ENCODE results near the gene DNM3. TPM values are rescaled to one million over a fixed set of nuclear protein-coding genes. Genes with fewer than 3 reads are reported as not detected.

Gene DNM3
- polyA plus RNA-seq, 1 of the 3 experiments (the other 2 are of a cell fraction): 0.43 TPM

- Histone ChIP-seq H3K27me3 (ENCODE audit: insufficient read depth) (no peaks in the 10 kb centered on the region), H3K79me2 (ENCODE audit: insufficient read depth) (no peaks in the 10 kb centered on the region), H3K4me1 (ENCODE audit: control insufficient read depth in 1 of 2, insufficient read depth in 2 of 2, low read depth in 1 of 2, low read length in 1 of 2) (no peaks in the 10 kb centered on the region; a peak in 2 of 4 replicates), H4K20me1 (ENCODE audit: insufficient read depth) (no peaks in the 10 kb centered on the region), H2AFZ (ENCODE audit: low read depth) (no peak overlapping the region), H3K4me2 (no peak overlapping the region), H3K9me2 (no peaks in the 10 kb centered on the region; the same call in 1 of the 2 replicates), H3K27ac (ENCODE audit: low read depth in 2 of 2, low read length in 1 of 2) (no peak overlapping the region), H3K9ac (no peak overlapping the region), H3K36me3 (replicated peaks in 1 of 2; ENCODE audit: control insufficient read depth in 1 of 2, insufficient read depth in 2 of 2, low read length in 1 of 2) (no peaks in the 10 kb centered on the region), H3K9me3 (no peaks in the 10 kb centered on the region), H3K4me3 (ENCODE audit: low read depth in 2 of 2, low read length in 1 of 2) (no peak overlapping the region), H3F3A (replicated peaks; ENCODE audit: insufficient read depth) (no peaks in the 10 kb centered on the region)
- ChIA-PET CTCF (no interaction called here), POLR2A (no interaction called here)
- WGBS (ENCODE audit: low lambda C conversion rate): 67% methylated on average over 5 of the region's 5 CpGs
- TF ChIP-seq RFX5 (IDR thresholded peaks at IDR 0.05; ENCODE audit: low read length) (no peak), IRF3 (IDR thresholded peaks at IDR 0.05; ENCODE audit: low read depth, low read length) (no peak), SIN3A (IDR thresholded peaks at IDR 0.05; ENCODE audit: borderline replicate concordance, low read depth, low read length) (no peak), GATA2 (CRISPR knock-in tag; IDR thresholded peaks at IDR 0.05) (no peak), NRF1 (IDR thresholded peaks at IDR 0.05; ENCODE audit: low read depth, low read length) (no peak), SMC3 (IDR thresholded peaks at IDR 0.05; ENCODE audit: low read depth, low read length) (no peak), EP300 (IDR thresholded peaks at IDR 0.05; ENCODE audit: borderline replicate concordance in 1 of 2, low read depth in 1 of 2, low read length in 1 of 2) (no peak), PBX3 (IDR thresholded peaks at IDR 0.05) (no peak), RXRA (IDR thresholded peaks at IDR 0.05; ENCODE audit: borderline replicate concordance, low read depth) (no peak), TEAD4 (IDR thresholded peaks at IDR 0.05; ENCODE audit: borderline replicate concordance, insufficient read depth) (no peak), MEF2A (IDR thresholded peaks at IDR 0.05; ENCODE audit: borderline replicate concordance, low read depth) (no peak), MXI1 (IDR thresholded peaks at IDR 0.05; ENCODE audit: low read depth, low read length) (no peak), GABPA (IDR thresholded peaks at IDR 0.05; ENCODE audit: low read depth) (no peak), TCF12 (IDR thresholded peaks at IDR 0.05) (no peak), YY1 (IDR thresholded peaks at IDR 0.05; ENCODE audit: low read depth) (no peak), MAX (IDR thresholded peaks at IDR 0.05; ENCODE audit: low read depth) (no peak), NFIC (IDR thresholded peaks at IDR 0.05; ENCODE audit: borderline replicate concordance) (no peak), FOXJ3 (CRISPR knock-in tag; IDR thresholded peaks at IDR 0.05) (no peak), REST (IDR thresholded peaks at IDR 0.05; ENCODE audit: low read depth, low read length) (no peak)
- no peak for DNase-seq
These were observed 58.5 kb downstream of the DNM3 start for GRCh38 chr1:171899838-171900237.
